HEK293 (cell line): ENCODE results near the gene LTB4R.

Experiments
- BCL11A ChIP-seq: fragments of 450-650 bp; formaldehyde crosslinking; IDR thresholded peaks from 2 replicates; pipeline ENCODE4 v1.5.1; 2016; ENCODE audit warnings: low read depth, missing biosample characterization, missing genetic modification characterization
- CTCF ChIP-seq: fragments of 450-650 bp; formaldehyde crosslinking; IDR thresholded peaks from 2 replicates; pipeline ENCODE4 v1.5.1; 2016; ENCODE audit warnings: missing biosample characterization, missing genetic modification characterization
- KLF10 ChIP-seq: fragments of 450-650 bp; IDR thresholded peaks from 2 replicates; pipeline ENCODE4 v1.5.1; 2018; ENCODE audit warnings: missing biosample characterization, mild to moderate bottlenecking, missing genetic modification characterization
- REST ChIP-seq: fragments of 450-650 bp; formaldehyde crosslinking; IDR thresholded peaks from 2 replicates; pipeline ENCODE4 v1.5.1; 2016; ENCODE audit warnings: missing biosample characterization, missing genetic modification characterization
- SP2 ChIP-seq: fragments of 450-650 bp; formaldehyde crosslinking; IDR thresholded peaks from 2 replicates; pipeline ENCODE4 v1.5.1; 2016; ENCODE audit warnings: missing biosample characterization, missing genetic modification characterization
- ZBTB1 ChIP-seq: fragments of 450-650 bp; formaldehyde crosslinking; IDR thresholded peaks from 2 replicates; pipeline ENCODE4 v1.5.1; 2016; ENCODE audit warnings: missing biosample characterization, missing genetic modification characterization
- ZBTB11 ChIP-seq: fragments of 450-650 bp; formaldehyde crosslinking; conservative IDR thresholded peaks from 2 replicates; pipeline ENCODE4 v1.5.1; 2016; ENCODE audit warnings: low read depth, missing biosample characterization, missing genetic modification characterization
- ZBTB21 ChIP-seq: fragments of 450-650 bp; formaldehyde crosslinking; IDR thresholded peaks from 2 replicates; pipeline ENCODE4 v1.5.1; 2017; ENCODE audit warnings: missing biosample characterization, missing genetic modification characterization
- ZNF274 ChIP-seq, 2 experiments: fragments of 200-500 bp in 1 of 2; fragments of 450-650 bp in 1 of 2; sonication (Bioruptor generic) in 1 of 2; formaldehyde crosslinking in 1 of 2; IDR thresholded peaks; 2 replicates each; pipeline versions ENCODE4 v1.5.1 to v1.6.1; 2014 to 2016; ENCODE audit warnings: borderline replicate concordance in 1 of 2, inconsistent platforms in 1 of 2, low read length in 1 of 2, missing biosample characterization in 1 of 2, missing genetic modification characterization in 1 of 2
- ZNF529 ChIP-seq: fragments of 450-650 bp; formaldehyde crosslinking; IDR thresholded peaks from 2 replicates; pipeline ENCODE4 v1.5.1; 2017; ENCODE audit warnings: missing genetic modification characterization, missing biosample characterization; ENCODE audit not compliant: insufficient replicate concordance
- ZNF558 ChIP-seq: fragments of 450-650 bp; formaldehyde crosslinking; IDR thresholded peaks from 2 replicates; pipeline ENCODE4 v1.5.1; 2016; ENCODE audit warnings: missing biosample characterization, missing genetic modification characterization
- ZNF692 ChIP-seq: fragments of 450-650 bp; formaldehyde crosslinking; IDR thresholded peaks from 2 replicates; pipeline ENCODE4 v1.5.1; 2016; ENCODE audit warnings: missing biosample characterization, missing genetic modification characterization
- ZNF76 ChIP-seq: fragments of 450-650 bp; formaldehyde crosslinking; IDR thresholded peaks from 2 replicates; pipeline ENCODE4; 2016; ENCODE audit warnings: low read depth, missing biosample characterization, missing genetic modification characterization, borderline replicate concordance

GRCh38 chr14:24332268-24332993, 21.1 kb downstream of the LTB4R start:
- TF ChIP-seq SP2 (tag by site-specific recombination) (no peak), ZBTB1 (tag by site-specific recombination) (no peak), ZNF692 (no peak), ZBTB21 (no peak), KLF10 (tag by site-specific recombination) (no peak), ZNF529 (tag by site-specific recombination) (no peak), CTCF (tag by site-specific recombination) (peak; percentile 67; the same call in 1 of the 2 replicates), REST (tag by site-specific recombination) (no peak), BCL11A (tag by site-specific recombination) (no peak), ZNF76 (no peak), ZBTB11 (tag by site-specific recombination) (no peak), ZNF274 (IDR thresholded peaks at IDR 0.05; ENCODE audit: low read length) (no peak), ZNF274 (tag by site-specific recombination; IDR thresholded peaks at IDR 0.05; ENCODE audit: borderline replicate concordance) (no peak), ZNF558 (tag by site-specific recombination) (no peak)
